ENCODE results near the gene MTERF4.

MTERF4 gene

GRCh38 chr2:241047253-241048010 is 54.7 kb downstream of the MTERF4 start:
- no peak for ATAC-seq (replicated peaks)
- no peaks in the 10 kb centered on the region for H3K9me3 Mint-ChIP-seq
- H3K4me3 Mint-ChIP-seq = no peak overlapping the region
- H3K36me3 Mint-ChIP-seq (ENCODE audit: insufficient read depth) = peaks cover 7% of the 10 kb centered on the region
- H3K27me3 Mint-ChIP-seq = no peaks in the 10 kb centered on the region
- no peak overlapping the region for H3K27ac Mint-ChIP-seq
- no peak for DNase-seq
- no peaks in the 10 kb centered on the region for H3K4me1 Mint-ChIP-seq (ENCODE audit: low read depth in 2 of 2)
